PFSK-1 (cell line): Measurements from ENCODE around the gene TMEM97.

ENCODE experiments used
- FOXP2 ChIP-seq: optimal IDR thresholded peaks from 2 replicates; pipeline ENCODE3; 2011; ENCODE audit warnings: borderline replicate concordance, control low read depth, inconsistent platforms; ENCODE audit not compliant: insufficient read depth; ENCODE audit errors: extremely low read length, extremely low read depth
- POLR2AphosphoS5 ChIP-seq: IDR thresholded peaks from 2 replicates; pipeline ENCODE4 v1.6.1; 2012; ENCODE audit warnings: low read depth, mild to moderate bottlenecking, control low read depth, low read length, moderate library complexity
- REST ChIP-seq, 2 experiments: IDR thresholded peaks; 2 replicates each; pipeline versions ENCODE4 v1.6.1 to v1.8.0; 2011 to 2012; ENCODE audit warnings: low read depth in 2 of 2, low read length in 2 of 2, control low read depth in 1 of 2, inconsistent platforms in 1 of 2, mild to moderate bottlenecking in 1 of 2, moderate library complexity in 1 of 2; ENCODE audit not compliant: insufficient read depth in 1 of 2
- SIN3A ChIP-seq: IDR thresholded peaks from 2 replicates; pipeline ENCODE4 v1.6.1; 2012; ENCODE audit warnings: mild to moderate bottlenecking, low read length, moderate library complexity, borderline replicate concordance; ENCODE audit not compliant: insufficient read depth
- TAF1 ChIP-seq: IDR thresholded peaks from 2 replicates; pipeline ENCODE4 v1.6.1; 2012; ENCODE audit warnings: low read length, control low read depth, borderline replicate concordance; ENCODE audit not compliant: insufficient read depth

TMEM97 gene

GRCh38 chr17:28339431-28339830 lies 20.4 kb downstream of the TMEM97 start:
- TF ChIP-seq REST (IDR thresholded peaks at IDR 0.05; ENCODE audit: insufficient read depth in 1 of 2, low read depth in 2 of 2, low read length in 2 of 2), result no peak
- no peak for TF ChIP-seq SIN3A
- TF ChIP-seq TAF1, result no peak
- no peak for TF ChIP-seq POLR2AphosphoS5
- TF ChIP-seq FOXP2, result no peak

- TF ChIP-seq TAF1 (no peak), SIN3A (no peak), POLR2AphosphoS5 (no peak), REST (IDR thresholded peaks at IDR 0.05; ENCODE audit: insufficient read depth in 1 of 2, low read depth in 2 of 2, low read length in 2 of 2) (no peak), FOXP2 (no peak)
Measured at GRCh38 chr17:28340374-28340773, 21.4 kb downstream of the TMEM97 start.

- no peak for TF ChIP-seq REST (IDR thresholded peaks at IDR 0.05; ENCODE audit: insufficient read depth in 1 of 2, low read depth in 2 of 2, low read length in 2 of 2)
- no peak for TF ChIP-seq FOXP2
- no peak for TF ChIP-seq POLR2AphosphoS5
- no peak for TF ChIP-seq SIN3A
Measured at GRCh38 chr17:28341516-28341915, 22.5 kb downstream of the TMEM97 start.

GRCh38 chr17:28342313-28342712 lies 23.3 kb downstream of the TMEM97 start:
- no peak for TF ChIP-seq FOXP2
- TF ChIP-seq SIN3A, result no peak
- no peak for TF ChIP-seq TAF1
- TF ChIP-seq POLR2AphosphoS5, result no peak
- TF ChIP-seq REST (IDR thresholded peaks at IDR 0.05; ENCODE audit: insufficient read depth in 1 of 2, low read depth in 2 of 2, low read length in 2 of 2), result no peak

- TF ChIP-seq FOXP2 (no peak), POLR2AphosphoS5 (no peak), REST (IDR thresholded peaks at IDR 0.05; ENCODE audit: insufficient read depth in 1 of 2, low read depth in 2 of 2, low read length in 2 of 2) (no peak), TAF1 (no peak), SIN3A (no peak)
Measured at GRCh38 chr17:28343491-28343932, 24.5 kb downstream of the TMEM97 start.
